GM23338 (cell line): ENCODE data around the gene PIEZO2.

Experiments
- CREB1 ChIP-seq: fragments of 250-450 bp; sonication (Bioruptor Pico); IDR thresholded peaks from 2 replicates; pipeline ENCODE4 v1.5.0; 2020; ENCODE audit warnings: low read depth, mild to moderate bottlenecking, moderate library complexity
- EZH2 ChIP-seq: fragments of 200-600 bp; sonication (generic); IDR thresholded peaks from one replicate; pipeline ENCODE4 v1.8.0; 2017; ENCODE audit warnings: antibody characterized with exemption, mild to moderate bottlenecking, low read depth; ENCODE audit not compliant: unreplicated experiment
- EZH2phosphoT487 ChIP-seq: fragments of 200-600 bp; sonication (generic); IDR thresholded peaks from one replicate; pipeline ENCODE4 v1.8.1; 2018; ENCODE audit warnings: antibody characterized with exemption; ENCODE audit not compliant: unreplicated experiment
- JUNB ChIP-seq: IDR thresholded peaks from one replicate; pipeline ENCODE4 v1.6.1; 2016; ENCODE audit warnings: antibody characterized with exemption; ENCODE audit not compliant: unreplicated experiment
- NANOG ChIP-seq: IDR thresholded peaks from 2 replicates; pipeline ENCODE4 v1.6.1; 2016; ENCODE audit warnings: antibody characterized with exemption, borderline replicate concordance
- POLR2AphosphoS5 ChIP-seq: IDR thresholded peaks from 2 replicates; pipeline ENCODE4 v1.6.1; 2016; ENCODE audit warnings: antibody characterized with exemption, low read depth
- ZNF114 ChIP-seq: fragments of 250-450 bp; sonication (Bioruptor Pico); IDR thresholded peaks from 2 replicates; pipeline ENCODE4 v1.5.0; 2020; ENCODE audit warnings: mild to moderate bottlenecking, moderate library complexity
- TF ChIP-seq, protein P1 (sequence below), 2 experiments: fragments of 200-600 bp in 1 of 2; sonication (generic) in 1 of 2; conservative IDR thresholded peaks; 2 replicates each; pipeline versions ENCODE4 v1.5.1 to v1.6.1; 2016 to 2017; ENCODE audit warnings: antibody characterized with exemption in 2 of 2, low read depth in 2 of 2, mild to moderate bottlenecking in 2 of 2, moderate library complexity in 1 of 2
- TF ChIP-seq, protein P2 (sequence below): IDR thresholded peaks from one replicate; pipeline ENCODE4 v1.6.1; 2018; ENCODE audit warnings: antibody characterized with exemption; ENCODE audit not compliant: unreplicated experiment
- TF ChIP-seq, protein P3 (sequence below): IDR thresholded peaks from 2 replicates; pipeline ENCODE4 v1.6.1; 2016; ENCODE audit warnings: antibody characterized with exemption
- TF ChIP-seq, protein P4 (sequence below): fragments of 250-450 bp; sonication (Bioruptor Pico); IDR thresholded peaks from 2 replicates; pipeline ENCODE4 v1.5.0; 2020; ENCODE audit warnings: mild to moderate bottlenecking, moderate library complexity

DNA sequence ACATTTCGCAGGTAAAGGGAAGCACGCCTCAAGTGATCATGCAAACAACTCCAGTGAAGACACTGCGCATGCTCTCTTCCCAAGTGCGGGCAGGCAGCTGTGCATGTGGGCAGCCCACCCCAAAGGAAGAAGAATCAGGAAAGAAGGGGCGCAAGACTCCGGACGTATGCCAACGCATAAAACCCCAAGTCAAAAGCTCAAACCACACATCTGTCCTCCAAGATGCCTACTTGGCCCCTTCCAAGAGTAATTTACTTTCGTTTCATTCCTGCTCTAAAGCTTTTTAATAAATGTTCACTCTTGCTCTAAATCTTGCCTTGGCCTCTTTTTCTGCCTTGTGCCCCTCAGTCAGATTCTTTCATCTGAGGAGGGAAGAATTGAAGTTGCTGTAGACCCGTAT lies 254.9 kb downstream of the PIEZO2 start:
- TF ChIP-seq EZH2, result no peak
- TF ChIP-seq POLR2AphosphoS5, result no peak
- TF ChIP-seq, protein P1, sequence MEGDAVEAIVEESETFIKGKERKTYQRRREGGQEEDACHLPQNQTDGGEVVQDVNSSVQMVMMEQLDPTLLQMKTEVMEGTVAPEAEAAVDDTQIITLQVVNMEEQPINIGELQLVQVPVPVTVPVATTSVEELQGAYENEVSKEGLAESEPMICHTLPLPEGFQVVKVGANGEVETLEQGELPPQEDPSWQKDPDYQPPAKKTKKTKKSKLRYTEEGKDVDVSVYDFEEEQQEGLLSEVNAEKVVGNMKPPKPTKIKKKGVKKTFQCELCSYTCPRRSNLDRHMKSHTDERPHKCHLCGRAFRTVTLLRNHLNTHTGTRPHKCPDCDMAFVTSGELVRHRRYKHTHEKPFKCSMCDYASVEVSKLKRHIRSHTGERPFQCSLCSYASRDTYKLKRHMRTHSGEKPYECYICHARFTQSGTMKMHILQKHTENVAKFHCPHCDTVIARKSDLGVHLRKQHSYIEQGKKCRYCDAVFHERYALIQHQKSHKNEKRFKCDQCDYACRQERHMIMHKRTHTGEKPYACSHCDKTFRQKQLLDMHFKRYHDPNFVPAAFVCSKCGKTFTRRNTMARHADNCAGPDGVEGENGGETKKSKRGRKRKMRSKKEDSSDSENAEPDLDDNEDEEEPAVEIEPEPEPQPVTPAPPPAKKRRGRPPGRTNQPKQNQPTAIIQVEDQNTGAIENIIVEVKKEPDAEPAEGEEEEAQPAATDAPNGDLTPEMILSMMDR (conservative IDR thresholded peaks at IDR 0.05; ENCODE audit: low read depth in 2 of 2), result no peak
- TF ChIP-seq, protein P2, sequence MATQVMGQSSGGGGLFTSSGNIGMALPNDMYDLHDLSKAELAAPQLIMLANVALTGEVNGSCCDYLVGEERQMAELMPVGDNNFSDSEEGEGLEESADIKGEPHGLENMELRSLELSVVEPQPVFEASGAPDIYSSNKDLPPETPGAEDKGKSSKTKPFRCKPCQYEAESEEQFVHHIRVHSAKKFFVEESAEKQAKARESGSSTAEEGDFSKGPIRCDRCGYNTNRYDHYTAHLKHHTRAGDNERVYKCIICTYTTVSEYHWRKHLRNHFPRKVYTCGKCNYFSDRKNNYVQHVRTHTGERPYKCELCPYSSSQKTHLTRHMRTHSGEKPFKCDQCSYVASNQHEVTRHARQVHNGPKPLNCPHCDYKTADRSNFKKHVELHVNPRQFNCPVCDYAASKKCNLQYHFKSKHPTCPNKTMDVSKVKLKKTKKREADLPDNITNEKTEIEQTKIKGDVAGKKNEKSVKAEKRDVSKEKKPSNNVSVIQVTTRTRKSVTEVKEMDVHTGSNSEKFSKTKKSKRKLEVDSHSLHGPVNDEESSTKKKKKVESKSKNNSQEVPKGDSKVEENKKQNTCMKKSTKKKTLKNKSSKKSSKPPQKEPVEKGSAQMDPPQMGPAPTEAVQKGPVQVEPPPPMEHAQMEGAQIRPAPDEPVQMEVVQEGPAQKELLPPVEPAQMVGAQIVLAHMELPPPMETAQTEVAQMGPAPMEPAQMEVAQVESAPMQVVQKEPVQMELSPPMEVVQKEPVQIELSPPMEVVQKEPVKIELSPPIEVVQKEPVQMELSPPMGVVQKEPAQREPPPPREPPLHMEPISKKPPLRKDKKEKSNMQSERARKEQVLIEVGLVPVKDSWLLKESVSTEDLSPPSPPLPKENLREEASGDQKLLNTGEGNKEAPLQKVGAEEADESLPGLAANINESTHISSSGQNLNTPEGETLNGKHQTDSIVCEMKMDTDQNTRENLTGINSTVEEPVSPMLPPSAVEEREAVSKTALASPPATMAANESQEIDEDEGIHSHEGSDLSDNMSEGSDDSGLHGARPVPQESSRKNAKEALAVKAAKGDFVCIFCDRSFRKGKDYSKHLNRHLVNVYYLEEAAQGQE, result no peak
- no peak for TF ChIP-seq JUNB
- TF ChIP-seq CREB1, result no peak
- TF ChIP-seq, protein P3, sequence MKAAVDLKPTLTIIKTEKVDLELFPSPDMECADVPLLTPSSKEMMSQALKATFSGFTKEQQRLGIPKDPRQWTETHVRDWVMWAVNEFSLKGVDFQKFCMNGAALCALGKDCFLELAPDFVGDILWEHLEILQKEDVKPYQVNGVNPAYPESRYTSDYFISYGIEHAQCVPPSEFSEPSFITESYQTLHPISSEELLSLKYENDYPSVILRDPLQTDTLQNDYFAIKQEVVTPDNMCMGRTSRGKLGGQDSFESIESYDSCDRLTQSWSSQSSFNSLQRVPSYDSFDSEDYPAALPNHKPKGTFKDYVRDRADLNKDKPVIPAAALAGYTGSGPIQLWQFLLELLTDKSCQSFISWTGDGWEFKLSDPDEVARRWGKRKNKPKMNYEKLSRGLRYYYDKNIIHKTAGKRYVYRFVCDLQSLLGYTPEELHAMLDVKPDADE, result no peak
- no peak for TF ChIP-seq NANOG
- TF ChIP-seq, protein P4, sequence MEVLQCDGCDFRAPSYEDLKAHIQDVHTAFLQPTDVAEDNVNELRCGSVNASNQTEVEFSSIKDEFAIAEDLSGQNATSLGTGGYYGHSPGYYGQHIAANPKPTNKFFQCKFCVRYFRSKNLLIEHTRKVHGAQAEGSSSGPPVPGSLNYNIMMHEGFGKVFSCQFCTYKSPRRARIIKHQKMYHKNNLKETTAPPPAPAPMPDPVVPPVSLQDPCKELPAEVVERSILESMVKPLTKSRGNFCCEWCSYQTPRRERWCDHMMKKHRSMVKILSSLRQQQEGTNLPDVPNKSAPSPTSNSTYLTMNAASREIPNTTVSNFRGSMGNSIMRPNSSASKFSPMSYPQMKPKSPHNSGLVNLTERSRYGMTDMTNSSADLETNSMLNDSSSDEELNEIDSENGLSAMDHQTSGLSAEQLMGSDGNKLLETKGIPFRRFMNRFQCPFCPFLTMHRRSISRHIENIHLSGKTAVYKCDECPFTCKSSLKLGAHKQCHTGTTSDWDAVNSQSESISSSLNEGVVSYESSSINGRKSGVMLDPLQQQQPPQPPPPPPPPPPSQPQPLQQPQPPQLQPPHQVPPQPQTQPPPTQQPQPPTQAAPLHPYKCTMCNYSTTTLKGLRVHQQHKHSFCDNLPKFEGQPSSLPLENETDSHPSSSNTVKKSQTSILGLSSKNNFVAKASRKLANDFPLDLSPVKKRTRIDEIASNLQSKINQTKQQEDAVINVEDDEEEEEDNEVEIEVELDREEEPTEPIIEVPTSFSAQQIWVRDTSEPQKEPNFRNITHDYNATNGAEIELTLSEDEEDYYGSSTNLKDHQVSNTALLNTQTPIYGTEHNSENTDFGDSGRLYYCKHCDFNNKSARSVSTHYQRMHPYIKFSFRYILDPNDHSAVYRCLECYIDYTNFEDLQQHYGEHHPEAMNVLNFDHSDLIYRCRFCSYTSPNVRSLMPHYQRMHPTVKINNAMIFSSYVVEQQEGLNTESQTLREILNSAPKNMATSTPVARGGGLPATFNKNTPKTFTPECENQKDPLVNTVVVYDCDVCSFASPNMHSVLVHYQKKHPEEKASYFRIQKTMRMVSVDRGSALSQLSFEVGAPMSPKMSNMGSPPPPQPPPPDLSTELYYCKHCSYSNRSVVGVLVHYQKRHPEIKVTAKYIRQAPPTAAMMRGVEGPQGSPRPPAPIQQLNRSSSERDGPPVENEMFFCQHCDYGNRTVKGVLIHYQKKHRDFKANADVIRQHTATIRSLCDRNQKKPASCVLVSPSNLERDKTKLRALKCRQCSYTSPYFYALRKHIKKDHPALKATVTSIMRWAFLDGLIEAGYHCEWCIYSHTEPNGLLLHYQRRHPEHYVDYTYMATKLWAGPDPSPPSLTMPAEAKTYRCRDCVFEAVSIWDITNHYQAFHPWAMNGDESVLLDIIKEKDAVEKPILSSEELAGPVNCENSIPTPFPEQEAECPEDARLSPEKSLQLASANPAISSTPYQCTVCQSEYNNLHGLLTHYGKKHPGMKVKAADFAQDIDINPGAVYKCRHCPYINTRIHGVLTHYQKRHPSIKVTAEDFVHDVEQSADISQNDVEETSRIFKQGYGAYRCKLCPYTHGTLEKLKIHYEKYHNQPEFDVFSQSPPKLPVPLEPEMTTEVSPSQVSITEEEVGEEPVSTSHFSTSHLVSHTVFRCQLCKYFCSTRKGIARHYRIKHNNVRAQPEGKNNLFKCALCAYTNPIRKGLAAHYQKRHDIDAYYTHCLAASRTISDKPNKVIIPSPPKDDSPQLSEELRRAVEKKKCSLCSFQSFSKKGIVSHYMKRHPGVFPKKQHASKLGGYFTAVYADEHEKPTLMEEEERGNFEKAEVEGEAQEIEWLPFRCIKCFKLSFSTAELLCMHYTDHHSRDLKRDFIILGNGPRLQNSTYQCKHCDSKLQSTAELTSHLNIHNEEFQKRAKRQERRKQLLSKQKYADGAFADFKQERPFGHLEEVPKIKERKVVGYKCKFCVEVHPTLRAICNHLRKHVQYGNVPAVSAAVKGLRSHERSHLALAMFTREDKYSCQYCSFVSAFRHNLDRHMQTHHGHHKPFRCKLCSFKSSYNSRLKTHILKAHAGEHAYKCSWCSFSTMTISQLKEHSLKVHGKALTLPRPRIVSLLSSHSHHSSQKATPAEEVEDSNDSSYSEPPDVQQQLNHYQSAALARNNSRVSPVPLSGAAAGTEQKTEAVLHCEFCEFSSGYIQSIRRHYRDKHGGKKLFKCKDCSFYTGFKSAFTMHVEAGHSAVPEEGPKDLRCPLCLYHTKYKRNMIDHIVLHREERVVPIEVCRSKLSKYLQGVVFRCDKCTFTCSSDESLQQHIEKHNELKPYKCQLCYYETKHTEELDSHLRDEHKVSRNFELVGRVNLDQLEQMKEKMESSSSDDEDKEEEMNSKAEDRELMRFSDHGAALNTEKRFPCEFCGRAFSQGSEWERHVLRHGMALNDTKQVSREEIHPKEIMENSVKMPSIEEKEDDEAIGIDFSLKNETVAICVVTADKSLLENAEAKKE (CRISPR knock-in tag), result no peak
- no peak for TF ChIP-seq EZH2phosphoT487
- no peak for TF ChIP-seq ZNF114
